Activated CD4-positive, CD25-positive, alpha-beta regulatory T cell treated with anti-CD3 and anti-CD28 coated beads, Interleukin-2, amount 50 U/mL, for 16 hours (primary cell): ENCODE data around the gene DVL1.
A peak's percentile ranks its signal among the peaks of the same experiment; 100 is the strongest.

ENCODE experiments used
- DNase-seq: peaks from one replicate; pipeline ENCODE4 v3.0.0-alpha.2; 2020; ENCODE audit warnings: low read depth, low spot score

Gene DVL1

DNA sequence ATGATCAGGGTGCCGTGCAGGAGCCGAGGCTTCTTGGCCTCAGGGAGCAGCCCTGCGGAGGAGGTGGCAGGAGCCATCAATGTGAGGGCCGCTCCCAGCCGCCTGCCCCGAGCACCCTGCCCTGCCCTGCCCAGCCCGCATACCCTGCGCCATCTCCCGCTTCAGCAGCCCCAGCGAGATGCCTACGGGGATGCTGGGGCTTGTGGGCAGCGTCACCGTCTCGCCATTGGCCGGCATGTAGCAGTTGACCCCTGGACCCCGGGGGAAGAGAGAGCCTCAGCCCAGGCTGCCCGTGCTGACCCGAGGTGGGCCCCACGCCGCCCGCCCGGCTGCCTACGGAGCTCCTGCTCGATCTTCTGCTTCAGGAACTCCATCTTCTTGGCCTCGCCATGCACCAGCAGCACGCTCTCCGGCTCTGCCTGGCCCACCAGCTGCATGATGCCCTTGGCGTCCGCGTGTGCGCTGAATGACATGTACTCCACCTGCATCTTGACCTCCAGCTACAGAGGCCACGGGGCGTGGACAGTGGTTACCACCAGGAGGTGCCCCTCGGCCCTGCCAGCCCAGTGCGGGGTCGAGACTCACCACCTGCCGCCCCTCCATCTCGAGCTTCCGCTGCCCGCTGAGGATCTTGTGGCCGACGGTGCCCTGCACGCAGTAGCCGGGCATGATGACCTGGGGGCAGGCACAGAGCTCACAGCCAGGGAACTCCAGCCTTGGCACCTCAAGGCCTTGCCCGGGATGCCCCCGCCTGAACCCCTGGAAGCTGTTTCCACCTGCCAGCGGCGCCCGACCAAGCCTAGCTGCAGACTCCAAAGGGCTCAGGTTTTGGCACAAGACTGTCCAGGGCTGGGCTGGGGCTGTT is 36.5 kb downstream of the DVL1 start:
- no peak for DNase-seq

DNA sequence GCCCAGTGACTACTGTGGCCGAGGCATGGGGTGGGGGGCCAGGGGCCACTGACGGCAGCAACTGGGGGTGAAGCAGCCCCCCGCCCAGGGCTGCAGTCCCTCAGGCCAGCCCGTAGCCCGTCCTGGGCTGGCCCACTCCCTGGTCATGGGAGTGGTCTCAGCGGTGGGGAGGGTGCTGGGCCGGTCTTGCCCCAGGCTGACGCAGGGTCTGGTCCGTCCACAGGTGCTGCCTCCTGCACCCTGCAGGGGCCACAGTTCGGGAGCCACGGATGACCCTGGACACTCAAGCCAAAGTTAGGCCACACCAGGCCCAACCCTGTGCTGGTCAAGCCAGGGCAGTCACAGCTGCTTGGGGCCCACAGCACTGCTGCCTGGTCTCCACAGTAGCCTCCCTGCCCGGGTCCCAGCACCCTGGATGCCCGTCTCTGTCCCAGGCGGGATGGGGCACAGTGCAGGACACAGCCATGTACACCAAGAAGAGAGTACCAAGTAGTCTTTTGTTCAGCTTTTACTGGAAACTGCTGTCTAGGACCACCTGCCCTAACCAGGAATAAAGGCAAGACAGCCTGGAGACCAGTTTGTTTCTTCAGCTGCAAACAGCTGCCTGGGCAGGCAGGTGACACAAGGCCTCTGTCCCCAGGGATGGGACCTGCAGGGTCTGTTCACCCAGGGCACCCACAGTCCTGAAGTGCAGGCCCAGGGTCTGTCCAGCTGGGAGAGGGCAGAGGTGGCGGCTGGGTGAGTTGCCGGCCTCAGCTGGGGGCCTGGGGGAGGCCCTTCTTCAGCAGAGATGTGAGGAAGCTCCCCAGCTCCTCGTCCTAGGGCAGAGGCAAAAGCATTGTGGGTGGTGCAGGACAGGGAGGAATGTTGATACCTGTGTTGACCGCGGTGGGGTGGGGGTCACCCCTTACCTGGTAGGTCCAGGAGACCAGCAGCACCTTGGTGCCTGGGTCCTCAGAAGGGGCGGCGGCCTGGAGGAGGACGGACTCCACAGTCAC is 37.8 kb downstream of the DVL1 start:
- DNase-seq, result no peak

DNA sequence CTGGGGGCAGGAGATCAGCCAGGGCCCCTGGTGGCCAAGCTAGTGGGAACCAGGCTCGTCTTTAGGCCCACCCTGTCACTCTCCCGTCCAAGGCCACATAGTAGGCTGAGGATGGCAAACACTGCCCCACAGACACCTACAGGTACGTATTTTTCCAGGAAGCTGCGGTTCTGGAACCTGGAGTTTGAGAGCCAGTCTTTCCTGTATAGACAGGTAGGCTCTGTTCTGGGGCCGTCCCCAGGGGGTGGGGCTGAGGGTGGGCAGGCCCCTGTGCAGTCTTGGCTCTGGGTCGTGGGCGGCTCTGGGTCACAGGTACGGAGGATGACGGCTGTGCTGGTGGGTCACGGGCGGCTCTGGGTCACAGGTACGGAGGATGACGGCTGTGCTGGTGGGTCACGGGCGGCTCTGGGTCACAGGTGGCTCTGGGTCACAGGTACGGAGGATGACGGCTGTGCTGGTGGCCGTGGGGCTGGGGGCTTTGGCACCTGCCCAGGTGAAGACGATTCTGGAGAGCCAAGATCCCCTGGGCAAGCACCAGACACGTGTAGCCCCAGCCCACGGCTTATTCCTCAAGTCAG is 38.7 kb downstream of the DVL1 start:
- DNase-seq, result no peak

DNA sequence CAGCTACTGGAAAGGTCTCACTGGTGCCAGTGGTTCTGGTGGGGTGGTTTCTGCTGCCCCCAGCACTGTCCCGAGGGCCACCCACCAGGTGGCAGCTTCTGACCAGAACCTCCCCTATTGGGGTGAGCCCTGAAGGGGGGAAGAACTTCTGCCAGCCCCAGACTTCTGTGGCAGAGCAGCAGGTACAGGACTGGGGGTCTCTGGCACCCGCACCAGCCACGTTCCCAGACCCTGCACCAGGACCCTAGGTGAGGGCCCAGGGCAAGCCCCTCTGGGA is 39.2 kb downstream of the DVL1 start:
- DNase-seq, result no peak

DNA sequence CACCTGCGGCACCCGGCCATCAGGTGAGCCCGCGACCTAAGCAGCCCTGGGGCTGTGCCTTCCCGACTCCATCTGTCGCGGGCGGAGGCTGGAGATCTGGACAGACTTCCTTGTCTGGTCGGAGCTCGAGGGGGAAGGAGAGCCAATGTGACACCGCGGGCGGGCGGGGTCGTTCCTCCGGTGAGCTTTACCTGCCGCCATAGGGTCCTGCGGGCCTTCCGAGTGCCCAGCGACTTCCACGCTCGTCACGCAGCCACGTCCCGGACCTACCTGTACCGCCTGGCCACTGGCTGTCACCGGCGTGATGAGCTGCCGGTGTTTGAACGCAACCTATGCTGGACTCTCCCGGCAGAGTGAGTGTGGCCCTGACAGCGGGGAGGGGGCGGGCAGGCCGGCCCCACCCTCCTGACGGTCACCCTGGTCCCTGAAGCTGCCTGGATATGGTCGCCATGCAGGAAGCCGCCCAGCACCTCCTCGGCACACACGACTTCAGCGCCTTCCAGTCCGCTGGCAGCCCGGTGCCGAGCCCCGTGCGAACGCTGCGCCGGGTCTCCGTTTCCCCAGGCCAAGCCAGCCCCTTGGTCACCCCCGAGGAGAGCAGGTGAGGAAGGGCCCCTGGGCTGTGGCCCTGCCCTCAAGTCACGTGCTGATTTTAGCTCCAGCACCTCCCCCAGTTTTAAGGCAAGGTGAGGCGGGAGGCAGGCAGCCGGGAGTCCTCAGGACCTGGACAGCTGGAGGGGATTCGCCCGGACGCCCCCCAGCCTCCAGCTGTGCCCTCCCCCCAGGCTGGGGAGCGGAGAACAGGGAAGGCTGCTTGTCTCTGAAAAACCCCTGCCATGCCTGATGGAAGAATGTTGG is 39.7 kb downstream of the DVL1 start:
- no peak for DNase-seq

DNA sequence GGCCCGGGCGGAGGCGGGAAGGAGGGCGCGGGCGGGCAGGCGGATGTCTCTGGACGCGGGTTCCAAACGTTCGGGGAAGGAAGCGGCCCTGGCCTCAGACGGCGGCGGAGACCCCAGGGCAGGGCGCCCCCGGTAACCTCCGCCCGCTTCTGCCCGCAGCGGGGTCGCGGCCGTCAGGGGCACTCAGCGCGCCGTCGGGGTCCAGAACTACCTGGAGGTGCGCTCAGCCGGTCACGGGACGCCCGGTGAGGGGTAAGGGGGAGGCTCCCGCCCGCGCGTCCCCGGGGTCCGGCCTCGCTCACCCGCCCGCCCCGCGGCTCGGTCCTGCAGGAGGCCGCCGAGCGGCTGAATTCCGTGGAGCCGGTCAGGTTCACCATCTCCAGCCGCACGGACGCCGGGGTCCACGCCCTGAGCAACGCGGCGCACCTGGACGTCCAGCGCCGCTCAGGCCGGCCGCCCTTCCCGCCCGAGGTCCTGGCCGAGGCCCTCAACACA is 40.4 kb downstream of the DVL1 start:
- DNase-seq, result no peak

DNA sequence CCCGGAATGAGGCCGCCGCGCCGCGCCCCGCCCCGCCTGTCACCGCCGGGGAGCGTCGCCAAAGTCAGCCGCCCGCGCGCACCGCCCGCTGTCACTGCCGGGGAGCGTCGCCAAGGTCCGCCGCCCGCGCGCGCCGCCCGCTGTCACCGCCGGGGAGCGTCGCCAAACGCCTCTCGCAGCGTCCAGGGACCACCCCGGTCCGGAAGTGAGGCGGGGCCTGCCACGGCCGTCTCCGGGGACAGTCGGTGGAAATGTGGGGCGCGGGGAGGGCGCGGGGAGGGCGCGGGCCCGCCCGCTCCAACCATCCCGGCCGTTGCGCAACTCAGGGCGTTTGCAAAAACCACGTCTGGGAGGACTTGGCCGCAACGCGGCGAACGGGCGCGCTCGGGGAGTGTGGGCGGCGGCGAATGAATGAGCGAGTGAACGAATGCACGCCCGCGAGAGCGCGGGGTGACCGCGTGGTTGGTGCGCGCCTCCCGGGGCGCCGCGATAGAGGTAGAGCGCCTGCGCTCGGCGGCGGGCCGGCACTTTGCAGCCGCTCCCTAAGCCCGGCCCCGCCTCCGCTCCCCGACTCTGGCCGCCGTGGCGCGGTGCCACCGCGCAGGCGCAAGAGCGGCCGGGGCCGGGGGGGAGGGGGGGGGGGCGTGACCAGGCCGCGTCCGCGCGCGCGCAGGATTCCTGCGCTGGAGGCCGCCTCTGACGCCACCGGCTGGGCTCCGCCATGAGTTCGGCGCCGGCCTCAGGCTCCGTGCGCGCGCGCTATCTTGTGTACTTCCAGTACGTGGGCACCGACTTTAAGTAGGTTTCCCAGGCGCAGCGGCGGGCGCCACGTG is 41.1 kb downstream of the DVL1 start, which contains the start of the genes ACAP3 and PUSL1:
Gene ACAP3, minus strand, starts transcription at position 8 of the 833 bp plus-strand sequence. CDS start 115 bp downstream, outside the sequence.
Gene PUSL1, plus strand, starts transcription at position 675 of the 833 bp plus-strand sequence. Its CDS starts 47 bp downstream, at position 722.
- DNase-seq, result peak; percentile 79

DNA sequence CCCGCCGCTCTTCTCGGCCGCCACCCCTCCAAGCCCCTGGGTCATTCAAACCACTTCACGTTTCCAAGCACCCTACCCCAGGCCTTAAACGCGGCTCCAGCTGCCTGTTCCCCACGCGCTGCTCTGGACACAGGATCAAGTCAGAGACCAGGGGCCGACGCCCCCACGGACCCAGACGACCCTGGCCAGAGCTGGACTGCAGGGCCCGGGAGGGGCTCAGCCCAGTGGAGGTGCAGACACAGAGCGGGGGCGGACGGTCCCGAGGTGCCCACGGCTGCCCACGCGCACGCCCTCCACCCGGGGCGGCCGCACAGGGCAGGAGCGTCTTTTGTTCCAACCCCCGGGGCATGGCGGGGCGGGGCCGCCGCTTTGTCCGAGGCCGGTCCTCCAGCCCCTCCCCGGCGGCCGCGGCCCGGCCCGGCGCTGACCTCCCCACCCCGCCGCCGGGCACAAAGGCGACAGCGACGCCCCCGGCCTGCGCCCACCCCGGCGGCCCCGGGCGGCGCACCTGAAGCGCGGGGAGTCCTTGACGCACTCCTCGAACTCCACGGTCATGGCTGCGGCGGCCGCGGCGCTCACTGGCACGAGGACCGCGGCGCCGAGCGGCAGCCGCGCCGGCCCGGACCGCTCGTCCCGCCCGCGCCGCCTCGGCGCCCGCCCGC is 41.8 kb downstream of the DVL1 start:
- DNase-seq, result no peak

DNA sequence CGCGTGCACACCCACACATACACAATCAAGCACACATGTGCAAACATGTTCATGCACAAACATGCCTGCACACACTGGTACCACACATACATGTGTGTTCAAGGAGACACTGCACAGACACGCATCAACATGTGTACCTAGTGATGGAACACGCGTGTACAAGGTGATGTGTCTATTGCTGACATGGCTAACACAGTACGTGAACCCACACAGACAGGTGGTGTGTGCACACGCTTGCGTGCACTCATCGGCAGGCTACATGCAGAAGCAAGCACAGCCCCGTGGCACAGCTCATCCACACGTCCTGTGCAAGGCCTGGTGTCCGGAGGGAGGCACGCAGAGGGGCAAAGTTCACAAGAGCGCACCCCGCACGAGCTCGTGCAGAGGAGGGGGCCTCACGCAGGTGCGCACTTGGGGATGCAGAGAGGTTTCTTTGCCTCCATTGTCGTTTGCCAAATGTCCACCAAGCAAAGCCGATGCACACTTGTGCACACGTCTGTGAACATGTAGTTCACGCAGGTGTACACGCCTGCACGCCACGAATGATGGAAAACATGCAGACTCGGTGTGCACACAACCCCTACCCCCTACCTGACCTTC is 42.5 kb downstream of the DVL1 start:
- DNase-seq, result no peak

DNA sequence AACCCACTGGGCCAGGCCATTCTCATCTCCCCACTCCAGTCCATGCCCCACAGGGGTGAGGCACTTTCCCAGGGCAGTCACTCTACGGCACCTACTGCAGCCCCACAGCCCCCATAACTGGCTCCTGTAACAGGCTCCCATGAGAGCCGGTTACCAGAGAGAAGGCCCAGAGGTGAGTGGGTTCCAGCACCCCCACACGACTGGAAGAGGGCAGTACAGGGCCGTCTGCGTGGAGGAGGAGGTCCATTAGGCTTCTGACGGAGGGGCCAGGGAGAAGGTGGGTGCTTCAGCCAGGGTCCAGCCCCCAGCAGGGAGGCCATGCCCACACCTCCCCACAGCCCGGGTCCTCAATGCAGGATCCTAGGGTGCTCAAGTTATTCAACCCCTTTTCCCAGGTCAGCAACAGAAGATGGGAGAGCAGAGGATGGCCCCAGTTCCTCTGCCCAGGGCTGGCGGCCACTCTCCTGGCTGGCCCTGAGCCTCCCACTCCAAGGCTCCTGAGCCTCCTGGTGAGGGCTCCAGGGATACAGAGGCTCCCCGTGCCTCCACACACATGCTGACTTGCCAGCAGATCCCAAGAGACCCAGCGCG is 43.1 kb downstream of the DVL1 start:
- no peak for DNase-seq

DNA sequence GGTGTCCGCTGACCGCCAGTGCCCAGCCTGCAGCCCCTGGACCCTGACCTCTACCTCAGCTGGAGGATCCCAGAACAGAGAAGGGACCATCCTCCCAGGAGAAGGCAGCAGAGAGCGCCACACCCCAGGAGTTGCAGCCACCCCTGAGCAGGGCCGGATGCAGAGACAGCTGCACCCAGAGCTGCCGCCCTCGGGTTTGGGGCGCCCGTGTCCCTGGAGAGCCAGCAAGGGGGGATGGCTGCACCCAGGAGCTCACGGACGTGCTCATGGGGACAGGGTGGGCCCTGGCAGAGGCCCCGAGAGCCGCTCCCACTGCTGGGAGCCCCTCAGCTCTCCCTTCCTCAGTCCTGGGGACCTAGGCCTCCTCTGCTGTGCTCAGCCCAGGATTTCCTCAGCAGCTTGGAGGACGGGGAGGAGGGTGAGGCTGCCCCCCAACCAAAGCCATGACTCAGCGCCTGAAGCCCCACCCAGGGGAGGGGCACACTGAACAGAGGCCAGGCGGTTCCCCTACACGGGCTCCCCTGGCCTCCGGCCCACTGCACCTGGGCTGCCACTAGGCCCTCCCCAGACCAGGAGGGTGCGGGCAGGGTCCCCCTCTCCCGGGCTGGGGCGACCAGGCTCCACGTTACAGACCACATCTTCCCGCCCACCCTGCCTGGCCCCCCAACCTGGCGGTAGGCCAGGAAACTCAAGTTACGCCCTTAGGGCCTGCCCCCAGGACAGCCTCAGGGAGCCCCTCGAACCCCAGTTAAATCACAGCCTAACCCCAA is 43.7 kb downstream of the DVL1 start:
- DNase-seq, result peak; percentile 42

DNA sequence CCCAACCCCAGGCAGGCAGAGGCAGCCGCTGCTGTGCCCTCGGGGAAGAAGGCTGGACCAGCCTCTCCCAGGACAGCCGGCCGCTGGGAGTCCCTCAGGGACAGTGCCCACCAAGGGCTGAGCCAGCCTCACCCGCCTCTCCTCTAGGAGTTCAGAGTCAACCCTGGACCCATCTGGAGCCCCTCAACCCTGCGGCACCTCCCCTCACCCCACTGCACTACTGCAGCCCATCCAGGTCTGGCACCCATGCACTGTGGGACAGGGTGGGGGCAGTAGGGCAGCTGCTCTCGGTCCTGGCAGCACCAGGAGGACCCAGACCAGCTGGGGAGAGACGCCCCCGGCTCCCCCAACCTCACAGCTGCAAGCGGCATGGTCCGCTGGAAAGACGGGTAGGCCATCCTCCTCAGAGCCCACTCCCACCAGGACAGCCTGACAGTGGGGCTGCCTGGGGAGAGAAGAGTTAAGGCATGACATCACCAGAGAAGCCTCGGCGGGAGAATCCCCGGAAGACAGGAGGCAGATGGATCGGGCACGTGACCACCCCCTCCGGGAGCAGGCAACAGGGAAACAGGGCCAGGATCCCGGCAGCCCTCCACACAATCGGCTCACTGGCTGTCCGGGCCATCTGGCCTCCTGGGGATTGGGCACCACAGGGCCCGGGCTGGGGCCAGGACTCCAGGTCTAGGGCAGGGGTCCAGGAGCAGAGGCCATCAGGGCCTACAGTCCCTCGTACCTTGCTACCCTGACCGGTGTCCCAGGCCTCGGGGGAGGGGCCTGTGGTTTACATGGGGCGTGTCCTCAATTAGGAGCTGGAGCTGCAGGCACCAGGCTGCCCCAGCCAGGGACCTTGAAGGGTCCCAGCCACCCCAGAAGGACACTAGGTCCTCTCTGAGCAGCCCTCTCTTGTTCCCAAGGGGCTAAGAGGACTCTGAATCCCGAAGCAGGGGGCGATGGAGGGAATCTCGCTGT is 44.6 kb downstream of the DVL1 start:
- DNase-seq, result no peak

DNA sequence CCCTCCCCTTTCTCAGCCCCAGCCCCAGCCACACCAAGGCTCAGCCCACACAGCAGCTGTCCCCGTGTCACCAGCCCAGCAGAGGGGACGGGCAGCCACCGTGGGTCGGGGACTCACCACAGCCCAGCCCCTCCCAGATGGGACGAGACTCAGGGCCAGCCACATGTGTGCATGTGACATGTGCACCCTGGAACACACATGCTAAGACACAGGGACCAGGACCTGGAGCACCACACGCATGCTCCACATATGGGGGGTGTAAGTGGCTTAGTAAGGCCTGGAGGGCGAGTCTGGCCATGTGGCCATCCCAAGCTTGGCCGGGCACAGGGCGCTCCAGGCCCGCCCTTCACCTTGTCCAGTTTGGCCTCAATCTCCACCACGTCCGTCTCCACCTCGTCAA is 45.5 kb downstream of the DVL1 start:
- DNase-seq, result no peak

DNA sequence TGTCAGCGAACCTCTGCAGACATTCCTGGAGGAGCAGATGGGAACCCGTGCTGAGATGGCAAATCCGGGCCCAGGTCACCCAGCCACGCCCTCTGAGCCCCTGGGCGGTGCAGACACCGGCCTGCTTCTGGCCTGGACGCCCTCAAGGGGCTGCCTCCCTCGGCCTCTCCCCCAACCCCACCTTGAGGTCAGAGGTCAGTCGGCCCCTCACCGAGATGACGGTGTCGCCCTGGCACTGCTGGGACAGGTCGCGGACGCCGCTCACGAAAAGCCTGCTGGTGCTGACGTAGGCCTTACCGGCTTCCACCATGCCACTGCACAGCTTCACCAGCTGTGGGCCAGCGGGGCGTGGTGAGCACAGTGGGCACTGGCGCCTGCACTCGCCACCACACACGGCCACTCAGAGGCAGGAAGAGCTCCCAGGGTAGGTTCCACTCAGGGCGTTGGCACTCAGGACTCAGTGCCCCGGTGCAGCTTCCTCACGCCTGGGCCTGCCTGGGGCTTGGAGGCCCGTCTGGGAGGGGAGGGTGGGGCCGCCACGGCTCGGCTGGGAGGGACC is 46.2 kb downstream of the DVL1 start:
- DNase-seq, result no peak

DNA sequence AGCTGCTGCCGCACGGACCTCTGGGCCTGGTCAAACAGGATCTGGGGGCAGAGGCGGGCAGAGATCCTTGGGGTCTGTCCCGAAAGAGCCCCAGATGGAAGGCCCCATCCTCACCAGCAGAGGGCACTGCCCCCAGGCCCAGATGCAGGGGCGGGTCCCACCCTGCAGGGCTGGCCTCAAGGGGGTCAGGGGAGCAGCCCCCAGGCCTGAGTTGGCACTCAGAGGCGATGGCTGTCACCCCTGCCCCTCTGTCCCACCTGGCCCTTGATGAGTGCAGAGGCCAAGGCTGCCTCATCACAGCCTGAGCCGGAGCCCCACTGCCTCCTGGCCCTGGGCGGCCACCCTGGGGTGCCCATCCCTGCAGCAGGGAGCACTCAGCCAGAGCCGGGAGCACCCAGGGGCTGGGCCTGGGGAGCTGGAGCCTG is 47.2 kb downstream of the DVL1 start:
- DNase-seq, result no peak

DNA sequence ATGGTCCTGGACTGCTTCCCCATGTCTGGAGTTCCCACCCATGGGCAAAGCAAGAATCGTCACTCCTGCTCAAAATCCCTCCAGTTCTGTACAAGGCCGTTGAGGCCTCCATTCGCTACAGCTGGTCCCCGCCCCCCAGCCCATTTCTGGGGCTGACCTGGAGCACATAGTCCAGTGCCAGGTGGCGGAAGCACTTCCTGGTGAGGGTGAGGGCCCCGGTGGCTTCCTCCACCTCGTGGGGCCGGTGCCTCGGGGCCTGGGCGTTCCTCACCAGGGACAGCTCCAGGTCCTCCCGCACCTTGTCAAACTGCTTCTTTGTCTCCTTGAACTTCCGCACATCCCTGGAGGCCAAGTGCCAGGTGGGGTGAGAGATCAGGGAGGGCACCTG is 48.9 kb downstream of the DVL1 start:
- DNase-seq, result no peak
